KG1 (cell line): Measurements from ENCODE around the gene RABEP2.
"Not testable (repeated sequence)": the region's sequence is repeated elsewhere in the genome, so short reads cannot be mapped to it uniquely, and the experiment has no call there.

Experiments
- DNase-seq: peaks from one replicate; lab custom pipeline; 2025; lab: John Stamatoyannopoulos, UW

Gene RABEP2

GRCh38 chr16:28903344-28904042, 21.5 kb downstream of the RABEP2 start:
- no peak for DNase-seq

- DNase-seq = no peak
These were observed 22.1 kb downstream of the RABEP2 start for GRCh38 chr16:28902909-28903308.

GRCh38 chr16:28901862-28902261, 23.2 kb downstream of the RABEP2 start:
- no peak for DNase-seq

DNA sequence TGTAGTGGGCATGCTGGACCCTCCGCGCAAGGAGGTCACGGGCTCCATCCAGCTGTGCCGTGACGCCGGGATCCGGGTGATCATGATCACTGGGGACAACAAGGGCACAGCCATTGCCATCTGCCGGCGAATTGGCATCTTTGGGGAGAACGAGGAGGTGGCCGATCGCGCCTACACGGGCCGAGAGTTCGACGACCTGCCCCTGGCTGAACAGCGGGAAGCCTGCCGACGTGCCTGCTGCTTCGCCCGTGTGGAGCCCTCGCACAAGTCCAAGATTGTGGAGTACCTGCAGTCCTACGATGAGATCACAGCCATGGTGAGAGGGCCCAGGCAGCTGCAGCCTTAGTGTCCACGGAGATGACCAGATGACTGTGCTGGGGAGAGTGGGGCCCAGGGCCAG, 24.4 kb downstream of the RABEP2 start:
- DNase-seq = no peak

- no peak for DNase-seq
These were observed 25.0 kb downstream of the RABEP2 start for GRCh38 chr16:28899882-28900590.

GRCh38 chr16:28898942-28899341, 26.1 kb downstream of the RABEP2 start:
- no peak for DNase-seq

DNA sequence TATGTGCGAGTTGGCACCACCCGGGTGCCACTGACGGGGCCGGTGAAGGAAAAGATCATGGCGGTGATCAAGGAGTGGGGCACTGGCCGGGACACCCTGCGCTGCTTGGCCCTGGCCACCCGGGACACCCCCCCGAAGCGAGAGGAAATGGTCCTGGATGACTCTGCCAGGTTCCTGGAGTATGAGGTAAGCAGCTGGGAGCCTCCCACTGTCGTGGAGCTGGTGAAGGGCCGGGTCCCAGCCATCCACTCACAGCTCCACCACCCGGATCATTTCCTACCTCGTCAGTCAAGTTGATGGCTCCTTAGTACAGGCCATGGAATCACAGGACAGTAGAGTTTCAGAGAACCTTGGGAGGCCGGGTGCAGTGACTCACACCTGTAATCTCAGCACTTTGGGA, 26.8 kb downstream of the RABEP2 start:
- no peak for DNase-seq

- no peak for DNase-seq
These were observed 27.2 kb downstream of the RABEP2 start for GRCh38 chr16:28897826-28898225.

DNA sequence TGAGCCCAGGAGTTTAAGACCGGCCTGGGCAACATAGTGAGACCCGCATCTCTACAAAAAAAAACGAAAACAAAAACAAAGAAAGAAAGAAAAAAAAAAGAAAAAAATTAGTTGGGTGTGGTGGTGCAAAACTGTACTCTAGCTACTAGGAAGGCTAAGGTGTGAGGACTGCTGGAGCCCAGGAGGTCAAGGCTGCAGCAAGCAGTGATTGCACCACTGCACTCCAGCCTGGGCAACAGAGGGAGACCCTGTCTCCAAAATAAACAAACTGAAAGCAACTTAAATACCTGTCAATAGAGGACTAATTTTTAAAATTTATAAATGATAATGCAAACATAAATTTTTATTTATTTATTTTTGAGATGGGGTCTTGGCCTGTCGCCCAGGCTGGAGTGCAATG, 29.4 kb downstream of the RABEP2 start:
- no peak for DNase-seq

DNA sequence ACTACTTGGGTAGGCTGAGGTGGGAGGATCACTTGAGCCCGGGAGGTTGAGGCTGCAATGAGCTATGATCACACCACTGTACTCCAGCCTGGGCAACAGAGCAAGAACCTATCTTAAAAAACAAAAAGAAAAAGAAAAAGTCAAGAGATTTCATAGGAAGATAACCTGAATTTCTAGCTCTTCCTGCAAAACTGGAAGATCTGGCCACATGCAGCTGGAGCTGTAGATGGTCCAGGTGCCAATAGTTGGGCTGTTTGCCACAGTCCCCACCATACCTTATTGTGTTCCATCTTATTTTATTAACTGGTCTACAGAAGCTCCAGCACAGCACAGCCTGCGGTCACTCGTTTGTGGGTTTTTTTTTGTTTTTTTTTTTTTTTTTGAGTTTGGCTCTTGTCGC, 31.7 kb downstream of the RABEP2 start:
- DNase-seq = no peak

DNA sequence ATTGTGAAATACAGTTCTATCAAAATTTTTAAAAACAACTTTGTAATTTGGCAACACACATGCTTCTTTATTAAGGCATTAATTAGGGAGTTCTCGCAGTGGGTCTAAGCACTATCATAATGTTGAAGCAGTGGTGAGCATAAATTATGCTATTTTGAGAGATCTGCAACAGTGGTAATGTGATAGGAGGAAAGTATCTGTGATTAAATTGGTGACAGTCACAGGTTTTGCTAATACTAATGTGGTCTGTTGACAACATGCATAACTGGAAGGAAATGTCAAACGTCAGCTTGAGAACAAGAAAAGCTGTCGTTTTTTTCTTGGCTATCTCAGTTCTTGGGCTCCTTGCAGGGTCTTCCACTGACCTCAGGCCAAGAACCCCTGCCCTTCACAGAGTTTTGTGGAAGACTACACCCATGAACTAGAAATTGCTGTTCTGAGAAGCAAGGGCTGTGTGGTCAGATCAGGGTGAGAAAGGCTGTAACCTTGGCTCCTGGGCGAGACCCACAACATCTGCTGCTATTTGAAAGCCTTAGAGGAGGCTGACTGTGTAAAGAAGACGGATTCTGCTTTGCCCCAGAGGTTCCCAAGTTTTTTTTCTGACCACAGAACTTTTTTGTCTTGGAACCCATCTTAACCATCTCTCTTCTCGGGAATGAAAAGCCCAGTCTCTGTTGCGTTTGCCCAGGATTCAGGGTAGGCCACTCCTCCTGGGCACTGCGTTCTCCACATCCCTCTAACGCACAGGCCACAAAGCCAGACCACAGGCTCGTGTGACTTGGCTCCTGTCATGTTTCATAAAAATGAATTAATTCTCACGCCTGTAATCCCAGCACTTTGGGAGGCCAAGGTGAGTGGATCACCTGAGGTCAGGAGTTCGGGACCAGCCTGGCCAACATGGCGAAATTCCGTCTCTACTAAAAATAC, 32.8 kb downstream of the RABEP2 start:
- no peak for DNase-seq

DNA sequence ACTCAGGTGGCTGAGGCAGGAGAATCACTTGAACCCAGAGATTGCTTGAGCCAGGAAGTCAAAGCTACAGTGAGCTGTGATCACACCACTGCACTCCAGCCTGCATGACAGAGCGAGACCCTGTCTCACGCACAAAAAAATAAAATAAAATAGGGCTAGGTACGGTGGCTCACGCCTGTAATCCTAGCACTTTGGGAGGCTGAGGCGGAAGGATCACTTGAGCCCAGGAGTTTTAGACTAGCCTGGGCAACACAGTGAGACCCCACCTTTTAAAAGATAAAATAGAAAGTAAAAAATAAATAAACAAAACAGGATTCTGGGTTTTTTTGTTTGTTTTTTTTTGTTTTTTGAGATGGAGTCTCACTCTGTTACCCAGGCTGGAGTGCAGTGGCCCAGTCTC, 34.7 kb downstream of the RABEP2 start:
- not testable (repeated sequence) for DNase-seq

GRCh38 chr16:28886945-28887344, 38.1 kb downstream of the RABEP2 start:
- no peak for DNase-seq

GRCh38 chr16:28884045-28884444, 41.0 kb downstream of the RABEP2 start:
- DNase-seq = no peak

DNA sequence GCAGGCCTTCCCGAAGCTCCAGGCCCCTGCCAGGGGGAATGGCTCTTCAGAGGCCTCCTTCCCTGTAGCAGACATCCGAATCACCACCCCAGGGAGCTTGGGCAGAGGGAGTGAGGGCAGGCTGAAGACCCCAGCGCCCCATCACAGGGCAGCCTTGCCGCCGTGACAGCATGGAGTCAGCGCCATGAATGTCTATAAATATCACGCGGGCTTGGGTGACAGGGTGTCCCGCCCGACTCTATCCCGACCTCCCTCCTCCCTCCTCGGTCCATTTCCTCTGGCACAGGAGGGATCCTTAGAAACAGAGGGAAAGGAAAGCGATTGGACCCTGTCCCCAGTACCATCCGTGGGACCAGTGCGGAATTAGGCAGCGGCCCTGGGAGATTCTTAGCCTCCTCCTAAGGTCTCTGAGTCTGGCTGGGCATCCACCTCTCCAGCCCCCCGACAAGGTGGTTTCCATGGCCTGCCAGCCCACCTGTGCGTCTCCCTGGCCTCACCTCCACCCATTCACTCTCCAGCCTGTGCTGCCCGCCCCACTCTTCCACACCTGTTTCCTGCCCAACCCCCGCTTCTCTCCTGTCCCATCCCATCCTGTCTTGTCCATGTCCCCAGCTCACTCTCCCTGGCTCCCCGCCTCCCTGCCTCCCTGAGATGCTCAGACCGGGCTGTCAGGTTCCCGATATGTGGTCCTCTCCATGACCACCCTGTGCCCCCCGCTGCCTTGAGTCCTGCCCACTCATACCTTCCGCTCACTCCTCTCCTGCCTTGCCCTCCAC, 41.6 kb downstream of the RABEP2 start:
- no peak for DNase-seq

GRCh38 chr16:28882551-28883160, 42.4 kb downstream of the RABEP2 start:
- no peak for DNase-seq

DNA sequence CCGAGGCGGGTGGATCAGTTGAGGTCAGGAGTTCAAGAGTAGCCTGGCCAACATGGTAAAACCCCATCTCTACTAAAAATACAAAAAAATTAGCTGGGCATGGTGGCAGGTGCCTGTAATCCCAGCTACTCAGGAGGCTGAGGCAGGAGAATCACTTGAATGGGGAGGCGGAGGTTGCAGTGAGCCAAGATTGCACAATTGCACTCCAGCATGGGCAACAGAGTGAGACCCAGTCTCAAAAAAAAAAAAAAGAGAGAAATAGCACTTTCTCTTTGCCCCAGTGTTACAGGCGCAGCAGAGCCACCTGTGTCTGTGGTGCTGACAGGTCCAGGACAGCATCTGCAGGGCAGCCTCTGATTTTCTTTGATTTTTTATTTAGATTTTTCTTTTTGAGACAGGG, 43.5 kb downstream of the RABEP2 start:
- not testable (repeated sequence) for DNase-seq

GRCh38 chr16:28880955-28881354, 44.1 kb downstream of the RABEP2 start:
- DNase-seq = no peak

DNA sequence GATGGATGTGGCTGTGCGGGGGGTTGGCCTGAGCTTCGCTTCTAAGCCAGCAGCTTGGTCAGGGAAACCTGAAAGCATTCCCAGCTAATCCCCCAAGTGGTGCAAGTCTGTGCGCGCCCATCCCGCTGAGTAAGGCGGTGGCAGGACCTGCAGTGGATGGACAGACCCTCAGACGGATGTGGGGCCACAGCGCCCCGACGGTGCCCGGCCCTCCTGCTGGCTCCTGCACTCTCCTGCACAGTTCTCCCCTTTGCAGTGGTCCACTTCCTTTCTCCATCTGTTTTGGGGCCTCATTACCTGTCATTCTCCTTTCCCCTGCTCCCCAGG, 44.5 kb downstream of the RABEP2 start:
- DNase-seq = no peak

GRCh38 chr16:28879841-28880588, 45.0 kb downstream of the RABEP2 start:
- peak; percentile 49 for DNase-seq
